IgD-negative memory B cell (primary cell): ENCODE results near the gene TLL2. TPM values are rescaled to one million over a fixed set of nuclear protein-coding genes. Genes with fewer than 3 reads are reported as not detected.

Experiments
- H3K27ac Mint-ChIP-seq, 3 donors: one replicate each; pipeline ENCODE4 v1.8.0; 2020 to 2022; ENCODE audit warnings: mild to moderate bottlenecking in 3 of 3, mixed read lengths in 3 of 3, moderate library complexity in 1 of 3
- H3K27me3 Mint-ChIP-seq: one replicate; pipeline ENCODE4 v1.8.0; 2021; ENCODE audit warnings: mixed read lengths
- H3K36me3 Mint-ChIP-seq: one replicate; pipeline ENCODE4 v1.8.0; 2020; ENCODE audit warnings: mild to moderate bottlenecking, mixed read lengths
- H3K4me1 Mint-ChIP-seq, 3 donors: one replicate each; pipeline ENCODE4 v1.8.0; 2020 to 2022; ENCODE audit warnings: mixed read lengths in 3 of 3, mild to moderate bottlenecking in 1 of 3
- H3K4me3 Mint-ChIP-seq, 4 donors: one replicate each; pipeline ENCODE4 v1.8.0; 2020 to 2022; ENCODE audit warnings: mild to moderate bottlenecking in 4 of 4, mixed read lengths in 4 of 4, moderate library complexity in 3 of 4
- H3K9me3 Mint-ChIP-seq, 3 donors: one replicate each; pipeline ENCODE4 v1.8.0; 2020 to 2021; ENCODE audit warnings: mixed read lengths in 3 of 3, mild to moderate bottlenecking in 1 of 3
- polyA plus RNA-seq: library from polyadenylated mRNA; unstranded; fragments of 300-500 nt; fragmentation: Illumina TruSeq; gene quantifications from one replicate; pipeline ENCODE4 v1.2.3, GENCODE V29; 2021

Gene TLL2
- polyA plus RNA-seq, 1 donor from 2014 or later: 0.41 TPM

GRCh38 chr10:96384506-96384905, 129.2 kb downstream of the TLL2 start:
- Mint-ChIP-seq H3K4me1 (no peaks in the 10 kb centered on the region), H3K27me3 (peaks cover 14% of the 10 kb centered on the region), H3K9me3 (no peaks in the 10 kb centered on the region), H3K36me3 (peaks cover 3% of the 10 kb centered on the region), H3K27ac (no peak overlapping the region), H3K4me3 (no peak overlapping the region)

- Mint-ChIP-seq H3K9me3 (no peaks in the 10 kb centered on the region), H3K27me3 (peaks cover 13% of the 10 kb centered on the region), H3K27ac (no peak overlapping the region), H3K4me1 (peaks cover 0 to under 1% (median 0%) of the 10 kb centered on the region in 3 donors), H3K36me3 (peaks cover 3% of the 10 kb centered on the region), H3K4me3 (no peak overlapping the region)
Measured at GRCh38 chr10:96380821-96381220, 132.9 kb downstream of the TLL2 start.

GRCh38 chr10:96379758-96380157, 134.0 kb downstream of the TLL2 start:
- Mint-ChIP-seq H3K9me3 (no peaks in the 10 kb centered on the region), H3K4me3 (no peak overlapping the region), H3K27ac (no peak overlapping the region), H3K27me3 (peaks cover 13% of the 10 kb centered on the region), H3K4me1 (peaks cover 3 to 9% (median 5%) of the 10 kb centered on the region in 3 donors), H3K36me3 (peaks cover 3% of the 10 kb centered on the region)

GRCh38 chr10:96378741-96379140, 135.0 kb downstream of the TLL2 start:
- Mint-ChIP-seq H3K4me1 (peaks cover 8 to 9% (median 8%) of the 10 kb centered on the region in 3 donors), H3K4me3 (no peak overlapping the region), H3K27ac (no peak overlapping the region)

GRCh38 chr10:96377816-96378294, 135.9 kb downstream of the TLL2 start:
- H3K36me3 Mint-ChIP-seq: peaks cover 4% of the 10 kb centered on the region
- H3K4me1 Mint-ChIP-seq: peaks cover 8 to 9% (median 8%) of the 10 kb centered on the region in 3 donors
- no peaks in the 10 kb centered on the region for H3K9me3 Mint-ChIP-seq
- no peak overlapping the region for H3K4me3 Mint-ChIP-seq
- no peak overlapping the region for H3K27ac Mint-ChIP-seq
- peaks cover 11% of the 10 kb centered on the region for H3K27me3 Mint-ChIP-seq

More at GRCh38 chr10:96378741-96379140, 135.0 kb downstream of the TLL2 start:
- H3K36me3 Mint-ChIP-seq: peaks cover 4% of the 10 kb centered on the region
- no peaks in the 10 kb centered on the region for H3K9me3 Mint-ChIP-seq
- H3K27me3 Mint-ChIP-seq: peaks cover 11% of the 10 kb centered on the region

- H3K27me3 Mint-ChIP-seq: peaks cover 8% of the 10 kb centered on the region
- H3K9me3 Mint-ChIP-seq: no peaks in the 10 kb centered on the region
- H3K4me1 Mint-ChIP-seq: peaks cover 8 to 9% (median 8%) of the 10 kb centered on the region in 3 donors
- H3K27ac Mint-ChIP-seq: no peak overlapping the region
- peaks cover 1% of the 10 kb centered on the region for H3K36me3 Mint-ChIP-seq
- H3K4me3 Mint-ChIP-seq: no peak overlapping the region
Measured at GRCh38 chr10:96376483-96376882, 137.2 kb downstream of the TLL2 start.

GRCh38 chr10:96374985-96375830, 138.5 kb downstream of the TLL2 start:
- H3K36me3 Mint-ChIP-seq: peaks cover 1% of the 10 kb centered on the region

GRCh38 chr10:96374639-96374984, 139.1 kb downstream of the TLL2 start:
- Mint-ChIP-seq H3K4me3 (peak overlapping the region; percentile 61 to 90 (median 79)), H3K36me3 (peaks cover 1% of the 10 kb centered on the region), H3K27ac (no peak overlapping the region), H3K9me3 (no peaks in the 10 kb centered on the region), H3K27me3 (peaks cover 8% of the 10 kb centered on the region), H3K4me1 (peaks cover 8 to 9% (median 8%) of the 10 kb centered on the region in 3 donors)

More at GRCh38 chr10:96374985-96375830, 138.5 kb downstream of the TLL2 start:
- Mint-ChIP-seq H3K4me1 (peaks cover 8 to 9% (median 8%) of the 10 kb centered on the region in 3 donors), H3K9me3 (no peaks in the 10 kb centered on the region), H3K27me3 (peaks cover 8% of the 10 kb centered on the region), H3K27ac (peak overlapping the region in 1 of 3 donors; percentile 6), H3K4me3 (peak overlapping the region; percentile 39 to 90 (median 84))

GRCh38 chr10:96374004-96374403, 139.7 kb downstream of the TLL2 start:
- Mint-ChIP-seq H3K27me3 (peaks cover 8% of the 10 kb centered on the region), H3K36me3 (peaks cover 1% of the 10 kb centered on the region), H3K4me3 (peak overlapping the region in 1 of 4 donors; percentile 72), H3K4me1 (peaks cover 8 to 9% (median 8%) of the 10 kb centered on the region in 3 donors), H3K27ac (no peak overlapping the region), H3K9me3 (no peaks in the 10 kb centered on the region)

- peak overlapping the region in 1 of 4 donors; percentile 37 for H3K4me3 Mint-ChIP-seq
- no peaks in the 10 kb centered on the region for H3K9me3 Mint-ChIP-seq
- peaks cover 4% of the 10 kb centered on the region for H3K27me3 Mint-ChIP-seq
- peaks cover 8 to 9% (median 8%) of the 10 kb centered on the region in 3 donors for H3K4me1 Mint-ChIP-seq
- H3K27ac Mint-ChIP-seq: no peak overlapping the region
- H3K36me3 Mint-ChIP-seq: peaks cover 1% of the 10 kb centered on the region
Measured at GRCh38 chr10:96371356-96371755, 142.4 kb downstream of the TLL2 start.

GRCh38 chr10:96370584-96371157, 143.1 kb downstream of the TLL2 start:
- Mint-ChIP-seq H3K36me3 (peaks cover 1% of the 10 kb centered on the region), H3K4me3 (no peak overlapping the region), H3K9me3 (no peaks in the 10 kb centered on the region), H3K27me3 (peaks cover 4% of the 10 kb centered on the region), H3K4me1 (peaks cover 6 to 8% (median 8%) of the 10 kb centered on the region in 3 donors), H3K27ac (no peak overlapping the region)

GRCh38 chr10:96369890-96370583, 143.7 kb downstream of the TLL2 start:
- H3K36me3 Mint-ChIP-seq: peaks cover 1% of the 10 kb centered on the region
- H3K4me3 Mint-ChIP-seq: no peak overlapping the region
- H3K27me3 Mint-ChIP-seq: peaks cover 4% of the 10 kb centered on the region
- peaks cover 0 to 6% (median 3%) of the 10 kb centered on the region in 3 donors for H3K4me1 Mint-ChIP-seq
- H3K27ac Mint-ChIP-seq: no peak overlapping the region
- H3K9me3 Mint-ChIP-seq: no peaks in the 10 kb centered on the region

- H3K36me3 Mint-ChIP-seq: no peaks in the 10 kb centered on the region
- H3K4me3 Mint-ChIP-seq: no peak overlapping the region
- H3K4me1 Mint-ChIP-seq: no peaks in the 10 kb centered on the region
- H3K9me3 Mint-ChIP-seq: no peaks in the 10 kb centered on the region
- peaks cover under 1% of the 10 kb centered on the region for H3K27me3 Mint-ChIP-seq
- H3K27ac Mint-ChIP-seq: no peak overlapping the region
Measured at GRCh38 chr10:96368971-96369370, 144.8 kb downstream of the TLL2 start.

- Mint-ChIP-seq H3K4me3 (no peak overlapping the region), H3K36me3 (peaks cover 1% of the 10 kb centered on the region), H3K27ac (no peak overlapping the region), H3K27me3 (no peaks in the 10 kb centered on the region), H3K9me3 (no peaks in the 10 kb centered on the region), H3K4me1 (no peaks in the 10 kb centered on the region)
Measured at GRCh38 chr10:96367470-96367869, 146.3 kb downstream of the TLL2 start.

- no peaks in the 10 kb centered on the region for H3K27me3 Mint-ChIP-seq
- no peak overlapping the region for H3K4me3 Mint-ChIP-seq
- H3K27ac Mint-ChIP-seq: no peak overlapping the region
- H3K36me3 Mint-ChIP-seq: peaks cover 1% of the 10 kb centered on the region
- no peaks in the 10 kb centered on the region for H3K9me3 Mint-ChIP-seq
- H3K4me1 Mint-ChIP-seq: no peaks in the 10 kb centered on the region
Measured at GRCh38 chr10:96366508-96366907, 147.2 kb downstream of the TLL2 start.
